ENCODE data around the gene PAQR9.

PAQR9 gene

DNA sequence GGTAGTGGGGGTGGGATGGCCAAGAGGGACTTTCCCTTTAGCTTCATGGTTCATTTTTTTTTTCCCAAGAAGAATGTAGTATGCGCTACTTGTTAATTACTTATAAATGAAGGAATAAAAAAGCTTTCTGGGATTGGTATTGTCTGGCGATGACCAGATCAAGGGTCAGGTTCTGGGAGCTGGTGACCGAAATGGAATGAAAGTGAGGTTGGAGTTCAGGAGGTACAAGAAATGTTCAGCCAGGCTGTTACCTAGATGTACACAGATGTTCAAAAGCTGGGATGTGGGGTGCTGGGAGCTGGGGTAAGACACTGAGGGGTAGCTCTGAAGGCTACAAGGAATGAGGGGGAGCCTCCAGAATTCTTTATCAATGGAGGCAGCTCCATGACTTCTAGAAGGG lies 20.8 kb upstream of the PAQR9 start:
- peaks cover 0 to 9% of the 10 kb centered on the region in 2 donors for H3K27me3 ChIP-seq (ENCODE audit: control insufficient read depth in 1 of 2, insufficient read depth in 2 of 2, low read length in 2 of 2)
- no peaks in the 10 kb centered on the region for H3K9me3 ChIP-seq (ENCODE audit: control insufficient read depth in 1 of 2, low read length in 2 of 2)
- H3K4me3 ChIP-seq (ENCODE audit: low read depth in 1 of 2, low read length in 2 of 2) = no peak overlapping the region
- H3K4me1 ChIP-seq (ENCODE audit: control insufficient read depth in 1 of 2, insufficient read depth in 2 of 2, low read length in 2 of 2) = peaks cover 0 to 2% of the 10 kb centered on the region in 2 donors
- no peaks in the 10 kb centered on the region for H3K36me3 ChIP-seq (ENCODE audit: control insufficient read depth in 1 of 2, insufficient read depth in 2 of 2, low read length in 2 of 2)
- no peak overlapping the region for H3K9ac ChIP-seq (ENCODE audit: low read depth in 1 of 2, low read length in 2 of 2)
- H3K27ac ChIP-seq (ENCODE audit: low read depth, low read length) = no peak overlapping the region

DNA sequence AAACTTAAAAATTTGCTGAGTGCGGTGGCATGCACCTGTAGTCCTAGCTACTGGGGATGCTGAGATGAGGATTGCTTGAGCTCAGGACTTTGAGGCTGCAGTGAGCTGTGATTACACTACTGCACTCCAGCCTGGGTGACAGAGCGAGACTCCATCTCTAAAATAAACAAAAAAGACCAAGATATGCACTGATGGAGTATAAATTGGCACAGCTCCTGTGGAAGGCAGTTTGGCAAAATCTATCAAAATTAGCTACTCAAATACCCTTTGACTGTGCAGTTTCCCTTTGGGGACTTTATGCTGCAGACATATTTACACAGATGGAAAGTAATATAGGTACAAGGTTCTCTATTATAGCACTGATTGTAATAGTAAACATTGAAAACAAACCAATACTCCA lies 19.8 kb upstream of the PAQR9 start:
- Histone ChIP-seq H3K27me3 (ENCODE audit: control insufficient read depth in 1 of 2, insufficient read depth in 2 of 2, low read length in 2 of 2) (peaks cover 0 to 9% of the 10 kb centered on the region in 2 donors), H3K9me3 (ENCODE audit: control insufficient read depth in 1 of 2, low read length in 2 of 2) (no peaks in the 10 kb centered on the region), H3K4me3 (ENCODE audit: low read depth in 1 of 2, low read length in 2 of 2) (no peak overlapping the region), H3K27ac (ENCODE audit: low read depth, low read length) (no peak overlapping the region), H3K9ac (ENCODE audit: low read depth in 1 of 2, low read length in 2 of 2) (no peak overlapping the region), H3K36me3 (ENCODE audit: control insufficient read depth in 1 of 2, insufficient read depth in 2 of 2, low read length in 2 of 2) (no peaks in the 10 kb centered on the region), H3K4me1 (ENCODE audit: control insufficient read depth in 1 of 2, insufficient read depth in 2 of 2, low read length in 2 of 2) (peaks cover 0 to 2% of the 10 kb centered on the region in 2 donors)

DNA sequence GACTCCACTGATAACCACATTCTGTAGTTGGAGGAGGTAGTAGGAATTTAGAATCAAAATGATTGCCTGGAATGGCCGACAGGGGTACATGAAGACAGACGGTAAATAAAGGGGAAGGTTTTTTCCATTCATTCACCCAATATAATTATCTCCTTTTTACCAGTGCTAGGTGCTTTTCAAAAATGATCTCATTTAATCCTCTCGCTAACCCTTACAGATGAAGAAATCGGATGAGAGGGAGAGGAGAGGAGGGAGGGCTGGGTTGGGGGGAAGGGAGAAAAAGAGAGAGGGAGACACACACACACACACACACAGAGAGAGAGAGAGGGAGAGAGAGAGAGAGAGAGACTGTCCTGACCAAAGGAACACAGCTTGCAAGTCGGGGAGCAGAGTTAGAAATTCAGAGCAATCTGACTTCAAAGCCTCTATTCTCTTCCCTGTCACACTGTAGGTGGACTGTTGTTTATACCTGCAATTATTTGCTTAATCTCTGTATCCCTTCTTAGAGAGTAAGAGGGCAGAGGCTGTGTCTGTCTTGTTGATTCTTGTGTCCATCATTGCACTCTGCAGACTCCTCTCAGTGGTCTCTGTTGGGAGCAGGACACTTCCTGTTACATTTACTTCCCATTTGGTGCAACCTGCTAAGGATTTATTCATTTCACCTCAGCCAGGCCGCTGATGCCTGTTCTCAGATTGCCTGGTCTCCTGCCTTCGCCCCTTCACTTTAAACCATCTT lies 18.7 kb upstream of the PAQR9 start:
- Histone ChIP-seq H3K27ac (ENCODE audit: low read depth, low read length) (no peak overlapping the region), H3K36me3 (ENCODE audit: control insufficient read depth in 1 of 2, insufficient read depth in 2 of 2, low read length in 2 of 2) (no peaks in the 10 kb centered on the region), H3K27me3 (ENCODE audit: control insufficient read depth in 1 of 2, insufficient read depth in 2 of 2, low read length in 2 of 2) (peaks cover 0 to 5% of the 10 kb centered on the region in 2 donors), H3K4me1 (ENCODE audit: control insufficient read depth in 1 of 2, insufficient read depth in 2 of 2, low read length in 2 of 2) (no peaks in the 10 kb centered on the region), H3K9me3 (ENCODE audit: control insufficient read depth in 1 of 2, low read length in 2 of 2) (no peaks in the 10 kb centered on the region), H3K4me3 (ENCODE audit: low read depth in 1 of 2, low read length in 2 of 2) (no peak overlapping the region), H3K9ac (ENCODE audit: low read depth in 1 of 2, low read length in 2 of 2) (no peak overlapping the region)

DNA sequence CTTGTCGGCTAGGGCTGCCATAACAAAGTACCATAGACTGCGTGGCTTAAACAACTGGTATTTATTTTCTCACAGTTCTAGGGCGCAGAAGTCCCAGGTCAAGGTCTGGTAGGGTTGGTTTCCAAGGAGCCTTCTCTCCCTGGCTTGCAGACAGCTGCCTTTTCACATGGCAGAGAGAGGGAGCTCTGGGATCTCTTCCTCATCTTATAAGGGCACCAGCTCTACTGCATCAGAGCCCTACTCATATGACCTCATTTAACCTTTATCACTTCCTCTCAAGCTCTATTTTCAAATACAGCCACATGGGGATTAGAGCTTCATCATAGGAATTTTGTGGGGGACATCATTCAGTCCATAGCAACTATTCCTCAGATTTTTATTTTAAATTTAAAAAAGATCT lies 17.6 kb upstream of the PAQR9 start:
- H3K4me1 ChIP-seq (ENCODE audit: control insufficient read depth in 1 of 2, insufficient read depth in 2 of 2, low read length in 2 of 2) = no peaks in the 10 kb centered on the region
- peaks cover 0 to 5% of the 10 kb centered on the region in 2 donors for H3K27me3 ChIP-seq (ENCODE audit: control insufficient read depth in 1 of 2, insufficient read depth in 2 of 2, low read length in 2 of 2)
- H3K9ac ChIP-seq (ENCODE audit: low read depth in 1 of 2, low read length in 2 of 2) = no peak overlapping the region
- H3K4me3 ChIP-seq (ENCODE audit: low read depth in 1 of 2, low read length in 2 of 2) = no peak overlapping the region
- no peaks in the 10 kb centered on the region for H3K9me3 ChIP-seq (ENCODE audit: control insufficient read depth in 1 of 2, low read length in 2 of 2)
- no peaks in the 10 kb centered on the region for H3K36me3 ChIP-seq (ENCODE audit: control insufficient read depth in 1 of 2, insufficient read depth in 2 of 2, low read length in 2 of 2)
- no peak overlapping the region for H3K27ac ChIP-seq (ENCODE audit: low read depth, low read length)

DNA sequence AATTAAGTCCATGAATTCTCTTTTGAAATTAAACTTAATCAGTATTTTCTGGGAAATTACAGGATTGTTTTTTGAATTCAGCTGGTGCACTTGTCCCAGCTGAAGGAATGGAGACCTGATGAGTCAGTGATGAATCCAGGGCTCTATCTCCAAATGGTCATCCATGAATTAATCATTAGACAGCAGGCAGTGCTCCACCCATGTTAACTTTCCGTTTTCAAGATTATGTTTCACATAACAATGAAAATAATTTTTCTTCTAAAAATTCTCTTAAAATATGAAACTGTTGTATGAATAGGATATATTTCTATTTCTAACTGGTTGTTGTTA lies 13.9 kb upstream of the PAQR9 start:
- Histone ChIP-seq H3K27me3 (ENCODE audit: control insufficient read depth in 1 of 2, insufficient read depth in 2 of 2, low read length in 2 of 2) (peaks cover 0 to 5% of the 10 kb centered on the region in 2 donors), H3K9me3 (ENCODE audit: control insufficient read depth in 1 of 2, low read length in 2 of 2) (no peaks in the 10 kb centered on the region), H3K27ac (ENCODE audit: low read depth, low read length) (no peak overlapping the region), H3K36me3 (ENCODE audit: control insufficient read depth in 1 of 2, insufficient read depth in 2 of 2, low read length in 2 of 2) (no peaks in the 10 kb centered on the region), H3K9ac (ENCODE audit: low read depth in 1 of 2, low read length in 2 of 2) (no peak overlapping the region), H3K4me3 (ENCODE audit: low read depth in 1 of 2, low read length in 2 of 2) (no peak overlapping the region), H3K4me1 (ENCODE audit: control insufficient read depth in 1 of 2, insufficient read depth in 2 of 2, low read length in 2 of 2) (no peaks in the 10 kb centered on the region)

DNA sequence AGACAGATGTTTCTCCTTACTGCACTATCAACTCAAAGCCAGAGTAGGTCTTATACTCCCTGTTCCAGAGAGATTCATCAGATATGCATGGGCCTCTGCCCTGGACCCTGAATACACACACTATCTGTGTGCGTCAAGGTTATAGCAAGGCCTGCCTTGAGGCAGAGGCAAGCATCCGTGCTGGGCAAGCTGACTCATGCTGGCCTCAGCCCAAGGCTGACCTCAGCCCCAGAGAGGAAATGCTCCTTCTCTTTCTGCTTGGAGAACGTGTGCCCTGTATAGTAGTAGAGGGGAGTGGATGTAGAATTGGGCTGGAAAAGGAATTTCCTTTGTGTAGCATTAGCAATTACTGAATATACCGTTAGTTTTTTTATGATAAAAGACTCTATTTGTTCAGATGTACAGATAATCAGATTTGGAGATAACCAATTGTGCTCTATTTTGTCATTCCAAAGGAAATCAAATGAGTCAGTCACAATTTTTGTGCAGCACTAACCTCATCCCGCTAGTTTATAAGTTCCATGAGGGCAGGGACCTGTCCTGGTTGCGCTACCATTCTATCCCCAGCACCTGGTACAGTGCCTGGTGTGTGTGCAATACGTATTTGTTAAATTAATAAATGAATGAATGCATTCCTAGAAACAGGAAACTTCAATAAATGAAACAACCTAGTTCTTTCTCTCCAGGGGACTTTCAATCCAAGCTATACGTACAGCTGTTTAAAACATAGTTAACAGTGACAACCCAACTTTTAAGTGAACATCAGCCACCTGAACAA lies 13.3 kb upstream of the PAQR9 start:
- Histone ChIP-seq H3K4me1 (ENCODE audit: control insufficient read depth in 1 of 2, insufficient read depth in 2 of 2, low read length in 2 of 2) (no peaks in the 10 kb centered on the region), H3K9me3 (ENCODE audit: control insufficient read depth in 1 of 2, low read length in 2 of 2) (no peaks in the 10 kb centered on the region), H3K9ac (ENCODE audit: low read depth in 1 of 2, low read length in 2 of 2) (no peak overlapping the region), H3K27me3 (ENCODE audit: control insufficient read depth in 1 of 2, insufficient read depth in 2 of 2, low read length in 2 of 2) (peaks cover 0 to 5% of the 10 kb centered on the region in 2 donors), H3K27ac (ENCODE audit: low read depth, low read length) (no peak overlapping the region), H3K36me3 (ENCODE audit: control insufficient read depth in 1 of 2, insufficient read depth in 2 of 2, low read length in 2 of 2) (no peaks in the 10 kb centered on the region), H3K4me3 (ENCODE audit: low read depth in 1 of 2, low read length in 2 of 2) (no peak overlapping the region)

DNA sequence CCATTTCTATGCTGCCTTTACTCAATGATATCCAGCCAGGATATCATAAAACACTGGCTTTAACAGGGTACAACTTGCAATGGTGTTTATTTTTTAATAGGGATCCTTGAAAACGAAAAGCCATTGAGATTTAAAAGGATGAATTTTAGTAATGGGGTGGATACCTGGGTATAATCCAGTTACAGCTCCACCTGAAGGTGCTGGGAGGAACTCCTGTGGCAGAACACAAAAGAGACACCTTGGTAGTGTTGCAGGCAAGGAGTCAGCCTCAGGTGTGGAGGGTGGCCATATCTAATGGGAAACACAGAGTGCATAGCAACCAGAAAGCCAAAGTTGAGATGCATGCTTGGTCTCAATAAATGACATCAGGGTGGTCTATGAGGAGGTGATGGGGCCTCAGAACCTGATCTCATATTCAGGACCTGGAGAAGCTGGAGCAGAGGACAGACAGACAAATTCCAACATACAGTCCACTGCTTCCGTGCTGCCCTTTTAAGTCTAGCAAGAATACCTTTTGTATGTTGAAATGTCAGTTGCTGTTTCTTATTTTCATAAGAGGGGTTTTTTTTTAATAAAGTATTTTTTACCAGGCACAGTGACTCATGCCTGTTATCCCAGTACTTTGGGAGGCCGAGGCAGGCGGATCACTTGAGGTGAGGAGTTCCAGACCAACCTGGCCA lies 12.0 kb upstream of the PAQR9 start:
- Histone ChIP-seq H3K27ac (ENCODE audit: low read depth, low read length) (no peak overlapping the region), H3K36me3 (ENCODE audit: control insufficient read depth in 1 of 2, insufficient read depth in 2 of 2, low read length in 2 of 2) (no peaks in the 10 kb centered on the region), H3K4me1 (ENCODE audit: control insufficient read depth in 1 of 2, insufficient read depth in 2 of 2, low read length in 2 of 2) (no peaks in the 10 kb centered on the region), H3K9ac (ENCODE audit: low read depth in 1 of 2, low read length in 2 of 2) (no peak overlapping the region), H3K9me3 (ENCODE audit: control insufficient read depth in 1 of 2, low read length in 2 of 2) (no peaks in the 10 kb centered on the region), H3K4me3 (ENCODE audit: low read depth in 1 of 2, low read length in 2 of 2) (no peak overlapping the region), H3K27me3 (ENCODE audit: control insufficient read depth in 1 of 2, insufficient read depth in 2 of 2, low read length in 2 of 2) (peaks cover 0 to 6% of the 10 kb centered on the region in 2 donors)

DNA sequence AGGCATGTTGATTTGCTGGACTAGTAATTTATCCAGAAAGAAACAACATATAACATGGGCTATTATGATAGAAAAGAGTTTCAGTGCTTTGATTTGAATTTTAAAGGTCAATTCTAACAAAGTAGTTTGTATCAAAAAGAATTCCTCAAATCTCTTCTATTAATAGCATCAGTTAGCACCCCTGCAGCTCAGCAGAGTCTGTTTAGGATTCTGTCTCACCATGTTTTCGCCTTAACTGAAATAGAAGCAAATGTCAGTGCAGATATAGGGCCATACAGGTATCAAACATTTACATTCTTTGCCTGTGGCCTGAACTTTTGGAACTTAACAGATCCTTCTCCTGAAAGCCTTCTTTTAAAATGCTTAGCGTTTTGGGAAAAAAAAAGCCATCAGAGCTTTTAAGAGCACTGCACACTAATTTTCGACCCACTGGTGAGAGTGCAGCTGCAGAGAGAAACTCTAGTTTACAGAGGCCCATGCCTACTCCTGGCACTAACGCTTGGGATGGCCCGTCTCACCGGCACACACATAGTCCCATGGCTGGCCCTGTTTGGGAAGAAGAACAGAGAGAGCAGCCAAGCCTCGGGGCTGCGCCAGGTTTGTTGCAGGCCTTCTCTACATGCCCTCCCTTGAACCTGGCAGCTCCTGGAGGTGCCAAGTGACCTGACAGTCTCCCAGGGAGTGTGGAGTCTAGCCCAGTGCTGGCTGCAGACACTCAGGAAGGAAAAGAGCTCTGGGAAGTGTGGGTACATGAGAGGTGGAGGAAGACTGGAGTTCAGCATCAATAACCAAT lies 9.9 kb upstream of the PAQR9 start:
- Histone ChIP-seq H3K27me3 (ENCODE audit: control insufficient read depth in 1 of 2, insufficient read depth in 2 of 2, low read length in 2 of 2) (peaks cover 0 to 6% of the 10 kb centered on the region in 2 donors), H3K4me3 (ENCODE audit: low read depth in 1 of 2, low read length in 2 of 2) (no peak overlapping the region), H3K4me1 (ENCODE audit: control insufficient read depth in 1 of 2, insufficient read depth in 2 of 2, low read length in 2 of 2) (no peaks in the 10 kb centered on the region), H3K36me3 (ENCODE audit: control insufficient read depth in 1 of 2, insufficient read depth in 2 of 2, low read length in 2 of 2) (no peaks in the 10 kb centered on the region), H3K9me3 (ENCODE audit: control insufficient read depth in 1 of 2, low read length in 2 of 2) (no peaks in the 10 kb centered on the region), H3K27ac (ENCODE audit: low read depth, low read length) (no peak overlapping the region), H3K9ac (ENCODE audit: low read depth in 1 of 2, low read length in 2 of 2) (no peak overlapping the region)

DNA sequence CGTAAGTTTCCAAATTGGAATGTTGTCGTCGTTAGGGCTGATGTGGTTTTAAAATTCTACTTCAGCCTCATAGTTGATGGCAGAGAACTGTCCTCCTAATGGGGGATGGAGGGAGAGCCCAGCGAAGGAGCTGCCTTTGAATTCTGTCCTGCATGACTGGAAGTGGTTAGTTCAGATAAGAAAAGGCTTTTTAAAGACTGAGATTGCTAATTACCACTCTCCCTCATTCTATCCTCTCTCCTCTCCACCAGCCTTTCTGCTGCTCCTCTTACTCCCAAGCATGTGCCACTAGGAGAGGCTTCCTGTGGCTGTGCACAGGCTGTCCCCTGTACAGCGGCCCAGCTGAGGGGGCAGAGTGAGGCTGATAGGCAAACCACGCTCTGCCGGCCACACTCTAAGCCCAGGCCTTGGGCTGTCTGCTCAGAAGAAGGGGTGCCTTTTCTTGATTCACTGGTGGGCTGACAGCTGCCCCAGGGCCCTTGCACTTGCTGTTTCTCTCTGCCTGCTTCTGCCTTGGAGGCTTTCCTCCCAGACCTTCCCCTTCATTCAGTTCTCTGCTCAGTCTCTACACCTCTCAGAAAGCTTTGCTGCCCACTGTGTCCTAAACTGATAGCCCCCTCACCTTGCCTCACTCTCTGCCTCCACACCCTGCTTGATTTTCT lies 8.7 kb upstream of the PAQR9 start:
- Histone ChIP-seq H3K36me3 (ENCODE audit: control insufficient read depth in 1 of 2, insufficient read depth in 2 of 2, low read length in 2 of 2) (no peaks in the 10 kb centered on the region), H3K27ac (ENCODE audit: low read depth, low read length) (no peak overlapping the region), H3K9ac (ENCODE audit: low read depth in 1 of 2, low read length in 2 of 2) (no peak overlapping the region), H3K4me1 (ENCODE audit: control insufficient read depth in 1 of 2, insufficient read depth in 2 of 2, low read length in 2 of 2) (no peaks in the 10 kb centered on the region), H3K27me3 (ENCODE audit: control insufficient read depth in 1 of 2, insufficient read depth in 2 of 2, low read length in 2 of 2) (peaks cover 0 to 6% of the 10 kb centered on the region in 2 donors), H3K4me3 (ENCODE audit: low read depth in 1 of 2, low read length in 2 of 2) (no peak overlapping the region), H3K9me3 (ENCODE audit: control insufficient read depth in 1 of 2, low read length in 2 of 2) (no peaks in the 10 kb centered on the region)
